HG02970 (cell line): ENCODE data around the gene AUTS2.
"Not testable (repeated sequence)": the region's sequence is repeated elsewhere in the genome, so short reads cannot be mapped to it uniquely, and the experiment has no call there.

Experiments
- ATAC-seq: cut with Tn5 transposase; IDR thresholded peaks from one replicate; pipeline ENCODE4 v1.9.1; 2021; ENCODE audit warnings: mild to moderate bottlenecking, moderate library complexity, moderate number of reproducible peaks; ENCODE audit not compliant: unreplicated experiment, low FRiP score

Gene AUTS2

DNA sequence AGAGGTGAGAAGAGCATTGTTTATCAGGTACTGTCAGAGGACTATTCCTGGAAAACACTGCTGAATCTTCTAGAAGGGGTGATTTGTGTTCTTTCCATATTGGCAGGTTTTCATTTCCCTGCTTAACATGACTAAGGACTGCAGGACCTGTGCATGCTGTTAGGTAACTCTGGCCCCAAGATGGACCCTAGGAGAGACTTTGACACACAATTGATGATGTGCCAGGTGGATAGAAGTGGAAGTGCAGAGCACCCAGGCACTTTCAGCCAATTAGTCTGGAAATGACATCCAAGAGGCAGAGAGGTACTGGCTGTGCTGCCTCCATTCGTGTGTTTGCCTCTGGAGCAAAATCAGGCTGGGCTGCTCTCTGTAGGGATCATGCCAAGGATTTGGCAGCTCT, 1037.4 kb downstream of the AUTS2 start:
- no peak for ATAC-seq

DNA sequence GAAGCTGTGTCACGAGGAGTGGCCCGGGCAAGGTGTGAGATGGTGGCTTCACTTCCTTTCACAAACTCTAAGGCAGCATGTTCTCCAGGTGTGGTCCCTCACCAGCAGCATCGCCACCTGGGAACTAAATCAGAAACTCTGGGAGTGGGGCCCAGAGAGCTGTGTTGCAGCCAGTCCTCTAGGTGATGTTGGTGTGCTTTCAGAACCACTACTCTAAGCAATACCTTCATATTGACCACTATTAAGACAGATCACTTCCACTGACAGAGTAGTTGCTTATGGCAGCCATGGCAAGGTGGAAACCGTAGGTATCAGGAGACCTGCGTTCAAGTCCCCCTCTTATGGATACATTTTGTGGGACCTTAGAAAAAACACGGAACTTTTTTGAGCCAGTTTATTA, 1037.9 kb downstream of the AUTS2 start:
- no peak for ATAC-seq

DNA sequence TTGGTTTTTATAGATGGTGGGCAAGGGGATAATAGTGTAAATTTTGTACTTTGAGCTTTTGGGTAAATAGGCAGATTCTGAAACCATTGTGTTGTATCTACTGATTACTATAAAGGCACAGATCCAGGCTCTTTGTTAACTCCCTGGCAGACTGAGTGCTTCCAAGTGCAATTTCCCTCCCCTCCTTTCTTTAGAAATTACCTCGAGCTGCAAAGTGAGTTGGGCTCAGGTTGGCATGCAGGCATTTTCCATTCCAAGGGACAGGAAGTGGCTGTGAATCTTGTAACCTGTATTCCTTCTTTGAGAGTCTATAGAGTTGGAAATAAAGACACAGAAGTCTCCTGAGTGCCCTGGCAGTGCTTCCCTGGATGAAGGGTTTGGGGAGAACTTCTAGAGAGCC, 1039.5 kb downstream of the AUTS2 start:
- no peak for ATAC-seq

DNA sequence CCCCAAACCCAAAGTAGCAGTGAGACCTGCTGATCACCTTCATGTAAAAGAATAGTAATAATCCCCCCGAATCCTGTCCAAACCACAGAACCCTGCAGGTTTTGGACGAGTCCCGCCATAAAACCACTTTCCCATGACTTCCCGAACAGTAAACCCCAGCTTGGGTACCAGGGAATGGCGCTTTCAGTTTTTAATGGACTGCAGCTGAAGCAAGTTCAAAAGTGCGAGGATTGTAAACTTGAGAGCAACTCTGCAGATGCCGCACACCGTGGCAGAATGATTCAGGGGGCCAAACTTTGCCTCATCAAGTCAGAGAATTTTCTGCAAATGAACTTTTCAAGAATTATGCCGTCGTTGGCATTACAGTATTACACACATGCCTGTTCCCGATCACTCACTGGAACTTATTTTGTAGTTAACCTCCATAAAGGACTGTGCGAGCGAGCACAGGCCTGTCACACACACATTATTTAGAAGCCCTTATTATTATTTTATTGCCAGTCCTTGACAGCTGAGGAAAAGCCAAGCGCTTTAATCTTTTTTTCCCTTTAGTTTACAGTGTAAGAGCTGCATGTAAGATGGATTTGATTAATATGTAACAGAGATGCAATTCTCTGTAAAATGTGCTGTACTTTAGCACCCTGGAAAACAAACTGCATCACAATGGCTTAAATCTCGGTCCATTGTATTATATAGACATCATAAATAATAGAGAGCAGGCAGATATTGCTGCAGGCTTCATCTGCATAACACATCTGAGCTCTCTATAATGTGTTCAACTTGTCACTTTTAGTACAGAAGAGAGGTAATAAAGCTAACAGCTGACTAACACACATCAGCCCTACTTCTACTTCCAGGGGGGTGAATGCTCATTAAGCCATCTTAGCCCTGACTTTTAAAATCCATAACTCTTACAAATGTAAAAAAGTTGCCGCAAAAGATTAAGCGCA, 1040.2 kb downstream of the AUTS2 start:
- no peak for ATAC-seq

DNA sequence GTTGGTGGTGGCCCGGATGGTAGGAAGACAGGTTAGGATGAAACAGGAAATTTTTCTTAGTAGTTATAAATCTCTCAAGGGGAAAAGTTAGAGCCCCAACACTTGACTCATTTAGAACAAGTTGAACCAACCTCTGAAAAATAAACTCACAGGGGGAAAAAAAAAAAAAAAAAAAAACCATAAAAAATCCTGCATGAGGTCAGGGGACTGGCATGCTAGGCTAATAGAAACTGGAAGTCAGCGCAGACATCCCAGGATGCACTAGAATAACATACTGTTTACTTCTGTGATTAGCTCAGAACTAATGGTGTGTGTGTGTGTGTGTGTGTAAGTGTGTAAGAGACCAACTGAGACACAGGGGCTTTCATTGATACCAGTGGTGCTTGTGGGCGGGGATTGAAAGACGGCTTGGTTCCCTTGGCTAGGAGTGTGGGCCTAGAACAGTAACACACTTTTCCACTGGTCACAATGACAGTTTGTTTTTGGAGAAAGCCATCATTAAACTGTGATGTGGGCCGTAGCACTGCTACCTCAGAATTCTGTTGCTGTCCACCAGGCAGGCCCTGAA, 1042.1 kb downstream of the AUTS2 start:
- ATAC-seq, result no peak

DNA sequence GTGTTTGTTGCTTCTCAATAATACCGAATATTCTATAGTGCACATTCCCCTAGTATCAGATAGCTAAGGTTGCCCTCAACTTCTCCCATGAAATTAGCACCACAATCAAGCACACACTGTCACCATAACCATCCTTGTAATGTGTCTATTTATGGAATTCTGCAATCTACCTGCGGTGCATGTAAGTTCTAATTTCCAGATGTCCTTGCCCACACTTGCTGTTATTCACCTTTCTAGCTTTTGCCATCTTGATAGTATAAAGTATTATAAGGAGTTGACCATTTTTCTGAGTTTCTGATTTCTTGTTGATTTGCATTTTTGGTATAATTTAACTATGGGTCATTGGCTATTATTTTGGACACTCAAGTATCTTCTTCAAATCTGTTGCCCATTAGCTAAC, 1043.6 kb downstream of the AUTS2 start:
- no peak for ATAC-seq

DNA sequence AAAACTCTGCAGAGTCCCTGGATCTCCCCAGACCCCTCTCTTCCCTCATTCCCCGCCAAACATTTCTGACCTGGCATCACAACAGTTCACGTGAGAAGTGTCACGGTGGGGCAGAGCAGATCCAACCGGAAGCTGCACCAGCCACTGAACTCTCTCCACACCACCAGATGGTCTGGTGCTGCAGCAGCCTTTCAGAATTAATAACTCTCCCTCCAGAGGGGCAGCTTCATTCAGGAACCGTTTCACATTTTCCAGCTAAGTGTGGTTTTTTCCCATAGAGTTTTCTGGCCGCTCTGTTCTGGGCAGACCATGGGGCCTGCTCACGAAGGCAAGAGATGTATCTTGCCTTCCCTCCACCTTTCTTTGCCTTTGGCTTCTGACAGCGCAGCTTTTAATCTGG, 1047.0 kb downstream of the AUTS2 start:
- ATAC-seq, result no peak

DNA sequence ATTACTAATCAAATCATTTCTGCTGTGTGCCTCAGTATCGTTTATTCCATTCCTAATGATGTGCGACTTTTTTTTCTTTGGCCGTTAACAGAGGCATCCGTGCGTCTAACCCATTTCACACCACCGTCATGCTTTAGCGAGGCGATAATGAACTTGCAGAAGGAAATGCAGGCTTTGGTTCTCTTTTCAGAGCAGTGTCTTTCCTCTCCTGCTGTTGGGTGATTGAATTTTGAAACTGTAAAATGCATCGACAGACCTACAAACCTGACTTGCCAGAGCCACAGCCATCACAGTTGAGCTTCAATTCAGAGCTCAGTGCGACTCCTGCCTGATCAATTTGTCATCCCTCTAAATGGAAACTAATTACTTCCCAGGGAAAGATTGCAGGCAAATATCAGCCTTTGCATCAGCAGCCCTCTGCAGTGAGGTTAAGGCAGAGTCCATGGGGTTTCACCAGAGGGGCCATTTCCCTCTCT, 1047.6 kb downstream of the AUTS2 start:
- no peak for ATAC-seq

DNA sequence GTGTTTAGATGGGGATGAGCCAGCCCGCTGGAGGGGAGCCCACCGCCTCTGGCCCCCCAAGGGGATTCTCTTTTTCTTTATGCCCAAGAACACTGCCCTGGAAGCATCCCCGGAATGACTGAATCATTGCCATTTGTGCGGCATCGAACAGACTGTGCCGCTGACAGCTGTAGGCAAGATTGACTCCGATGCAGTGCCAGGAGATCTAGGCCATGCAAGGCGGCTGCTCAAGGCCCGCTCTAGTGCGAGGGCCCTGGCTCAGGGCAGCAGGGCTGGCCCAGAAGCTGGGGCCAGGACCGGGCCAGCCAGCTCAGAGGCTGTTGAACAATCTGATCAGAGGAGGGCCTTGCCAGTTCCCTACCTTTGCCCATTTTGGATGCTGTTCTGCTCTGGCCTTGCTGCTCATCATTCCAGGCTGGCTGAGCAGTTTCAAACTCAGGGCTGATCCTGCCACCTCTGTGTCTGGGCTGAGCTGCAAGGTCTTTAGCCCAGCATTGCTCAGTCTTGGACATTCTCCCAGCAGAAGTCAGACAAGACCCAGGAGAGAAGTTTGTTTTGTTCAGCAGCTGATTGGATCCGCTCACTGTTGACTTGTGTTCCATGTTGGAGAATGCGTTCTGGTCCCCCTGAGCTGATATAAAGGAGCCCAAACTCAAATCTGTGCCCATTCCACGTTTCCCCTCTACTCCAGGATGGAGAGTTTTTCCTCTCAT, 1048.4 kb downstream of the AUTS2 start:
- no peak for ATAC-seq

DNA sequence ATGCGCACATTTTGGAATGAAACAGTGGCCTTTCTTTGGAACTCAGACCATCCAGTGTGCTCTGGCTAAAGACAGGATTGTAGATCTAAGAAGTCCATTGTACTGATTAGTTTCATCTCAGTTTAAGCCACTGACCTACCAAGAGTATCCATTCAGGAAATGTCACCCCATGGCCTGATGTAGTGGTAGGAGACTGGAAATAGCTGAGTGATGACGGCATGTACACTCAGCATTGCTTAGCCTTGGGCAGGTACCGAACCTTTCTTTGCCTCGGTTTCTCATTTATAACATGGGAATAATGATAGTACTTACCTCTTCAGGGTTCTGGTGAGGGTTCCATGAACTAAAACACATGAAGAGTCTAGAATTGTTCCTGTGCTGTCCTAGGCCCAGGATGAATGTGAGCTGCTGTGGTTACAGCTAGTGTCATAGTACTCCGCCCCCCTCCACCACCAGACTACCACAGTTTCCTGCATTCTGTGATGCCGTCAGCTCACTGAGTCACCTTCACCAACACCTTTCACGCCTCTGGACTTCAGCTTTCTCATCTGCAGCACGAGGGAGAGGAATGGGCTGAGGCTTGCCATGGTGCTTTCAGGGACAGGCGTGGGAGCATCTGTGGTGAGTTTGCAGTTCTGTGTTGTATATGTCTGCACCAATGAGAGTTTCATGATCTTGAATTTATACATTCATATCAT, 1049.7 kb downstream of the AUTS2 start:
- no peak for ATAC-seq

DNA sequence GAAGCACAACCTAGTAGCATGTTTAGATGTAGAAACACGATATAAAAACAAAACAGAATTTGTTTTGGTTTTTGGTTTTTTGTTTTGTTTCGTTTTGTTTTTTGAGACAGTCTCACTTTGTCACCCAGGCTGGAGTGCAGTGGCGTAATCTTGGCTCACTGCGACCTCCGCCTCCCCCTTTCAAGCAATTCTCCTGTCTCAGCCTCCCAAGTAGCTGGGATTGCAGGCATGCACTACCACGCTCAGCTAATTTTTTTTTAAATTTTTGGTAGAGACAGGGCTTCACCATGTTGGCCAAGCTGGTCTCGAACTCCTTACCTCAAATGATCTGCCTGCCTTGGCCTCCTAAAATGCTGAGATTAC, 1050.2 kb downstream of the AUTS2 start:
- ATAC-seq, result not testable (repeated sequence)

DNA sequence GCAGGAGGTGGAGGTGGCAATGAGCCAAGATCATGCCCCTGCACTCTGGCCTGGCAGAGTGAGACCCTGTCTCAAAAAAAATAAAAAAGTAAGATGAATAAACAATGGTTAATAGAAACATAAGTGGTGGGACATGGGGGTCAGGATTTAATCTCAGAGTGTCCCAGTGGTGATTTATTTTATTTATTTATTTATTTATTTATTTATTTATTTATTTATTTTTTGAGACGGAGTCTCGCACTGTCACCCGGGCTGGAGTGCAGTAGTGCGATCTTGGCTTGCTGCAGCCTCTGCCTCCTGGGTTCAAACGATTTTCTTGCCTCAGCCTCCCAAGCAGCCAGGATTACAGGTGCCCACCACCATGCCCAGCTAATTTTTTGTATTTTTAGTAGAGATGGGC, 1051.0 kb downstream of the AUTS2 start:
- ATAC-seq, result no peak

DNA sequence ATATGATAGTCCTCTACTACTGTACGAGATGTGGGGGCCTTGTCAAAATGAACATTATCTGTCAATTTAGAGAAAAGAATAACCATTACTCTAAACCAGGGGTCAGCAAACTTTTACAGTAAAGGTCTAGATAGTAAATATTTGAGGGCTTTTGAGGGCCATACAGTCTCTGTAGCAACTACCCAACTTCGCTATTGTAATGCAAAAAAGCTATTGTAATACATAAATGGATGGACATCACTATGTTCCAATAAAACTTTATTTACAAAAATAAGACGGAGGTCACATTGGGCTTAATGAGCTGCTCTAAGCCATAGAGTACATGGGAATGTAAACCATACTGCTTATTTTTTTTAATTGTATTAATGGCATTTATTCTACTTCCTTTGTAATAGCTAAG, 1055.9 kb downstream of the AUTS2 start:
- ATAC-seq, result no peak

DNA sequence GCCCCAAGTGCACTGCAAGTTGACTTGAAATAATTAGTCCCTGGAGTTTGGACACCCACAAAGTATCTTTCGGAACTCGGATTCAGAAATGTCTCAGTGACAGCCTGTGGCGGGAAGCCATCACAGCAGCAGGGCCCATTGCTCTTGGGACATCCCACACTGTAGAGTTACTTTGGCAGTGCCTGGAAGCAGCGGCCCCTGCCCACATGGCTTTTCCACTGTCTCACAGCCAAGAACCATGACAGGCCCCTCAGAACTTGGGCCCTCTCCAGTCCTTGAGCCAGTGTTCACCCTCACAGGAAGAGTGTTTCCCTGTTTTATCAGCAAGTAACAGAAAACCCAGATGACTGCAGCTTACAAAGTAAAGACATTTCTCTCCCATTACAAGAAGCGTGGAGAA, 1056.7 kb downstream of the AUTS2 start:
- no peak for ATAC-seq

DNA sequence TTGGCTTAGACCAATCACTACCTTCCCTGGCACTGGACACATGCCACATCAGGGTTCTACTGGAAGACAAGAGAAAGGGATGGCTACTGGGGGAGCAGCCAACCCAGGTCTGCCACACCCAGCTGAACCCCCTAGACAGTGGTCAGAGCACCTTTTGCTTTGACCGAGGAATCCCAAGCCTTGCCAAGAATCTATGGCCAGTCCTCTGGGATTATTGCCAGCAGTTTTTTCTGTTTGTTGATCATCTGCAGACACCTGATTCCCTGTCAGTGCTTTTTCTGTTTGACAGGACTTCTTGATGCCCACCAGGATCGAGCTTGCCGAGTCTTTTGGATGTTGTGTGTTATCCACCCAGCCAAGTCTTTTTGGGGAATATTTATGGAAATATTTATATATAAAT, 1057.4 kb downstream of the AUTS2 start:
- no peak for ATAC-seq

DNA sequence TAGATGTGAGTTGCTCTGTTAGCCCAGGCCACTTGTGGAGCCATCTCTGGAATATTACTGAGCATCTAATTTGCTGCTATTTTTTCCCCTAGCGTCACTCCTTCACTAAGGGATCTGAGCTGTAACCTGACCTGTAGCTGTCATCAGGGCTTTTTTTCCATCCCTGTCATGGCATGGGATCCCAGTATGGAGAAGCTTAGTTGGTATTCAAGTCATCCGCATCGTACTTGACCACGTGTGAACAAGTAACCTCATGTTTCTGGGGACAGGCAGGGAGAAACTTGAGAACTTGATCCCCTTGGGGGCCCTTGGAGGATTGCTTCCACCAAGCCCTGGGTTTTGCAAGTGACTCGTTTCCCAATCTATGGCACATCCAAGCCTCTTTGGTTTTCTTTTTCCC, 1059.3 kb downstream of the AUTS2 start:
- ATAC-seq, result no peak

DNA sequence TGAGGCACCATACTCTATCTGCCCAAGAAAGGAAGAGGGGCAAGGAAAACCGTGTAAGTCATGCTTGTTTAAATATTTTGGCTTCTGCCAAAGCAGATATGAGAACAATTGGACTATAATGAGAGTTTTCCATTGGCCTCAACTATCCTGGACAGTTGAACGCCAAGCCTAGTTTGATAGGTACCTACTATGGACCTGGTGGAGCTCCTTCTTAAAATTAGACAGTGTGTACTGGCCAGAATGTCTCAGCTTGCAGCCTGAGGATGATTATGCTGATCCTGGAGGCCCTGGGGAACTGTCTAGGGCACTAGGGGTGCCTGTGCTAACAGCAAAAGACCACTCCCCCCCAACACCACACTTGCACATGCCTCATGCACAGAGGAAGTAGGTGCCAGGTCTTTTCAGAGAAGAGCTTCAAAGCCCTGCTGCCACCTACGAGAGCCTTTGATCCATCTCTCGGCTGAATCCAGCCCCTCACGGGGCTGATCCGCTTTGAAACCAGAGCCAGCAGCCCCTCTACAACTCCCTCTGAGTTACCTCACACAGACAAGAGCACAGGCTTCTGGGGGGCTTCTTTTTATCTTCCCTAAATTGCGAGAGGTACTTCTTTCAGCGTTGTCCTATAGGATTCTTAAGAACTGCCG, 1059.8 kb downstream of the AUTS2 start:
- no peak for ATAC-seq

DNA sequence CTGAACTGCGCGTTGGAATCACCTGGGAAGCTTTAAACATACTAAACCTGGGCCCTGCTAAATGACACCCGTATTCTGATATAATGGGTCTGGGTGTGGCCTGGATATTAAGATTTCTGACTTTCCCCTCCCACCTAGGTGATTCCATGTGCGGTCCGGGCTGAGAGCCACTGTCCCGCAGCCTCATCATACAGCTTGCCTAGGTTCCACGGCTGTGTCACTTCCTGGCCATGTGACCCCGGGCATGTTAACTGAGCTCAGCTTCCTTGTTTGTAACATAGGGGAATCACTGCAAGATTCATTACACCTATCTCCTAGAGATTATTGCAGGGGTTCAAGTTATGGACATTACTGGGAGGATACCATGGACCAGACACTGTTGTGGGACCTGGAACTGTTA, 1061.0 kb downstream of the AUTS2 start:
- no peak for ATAC-seq

DNA sequence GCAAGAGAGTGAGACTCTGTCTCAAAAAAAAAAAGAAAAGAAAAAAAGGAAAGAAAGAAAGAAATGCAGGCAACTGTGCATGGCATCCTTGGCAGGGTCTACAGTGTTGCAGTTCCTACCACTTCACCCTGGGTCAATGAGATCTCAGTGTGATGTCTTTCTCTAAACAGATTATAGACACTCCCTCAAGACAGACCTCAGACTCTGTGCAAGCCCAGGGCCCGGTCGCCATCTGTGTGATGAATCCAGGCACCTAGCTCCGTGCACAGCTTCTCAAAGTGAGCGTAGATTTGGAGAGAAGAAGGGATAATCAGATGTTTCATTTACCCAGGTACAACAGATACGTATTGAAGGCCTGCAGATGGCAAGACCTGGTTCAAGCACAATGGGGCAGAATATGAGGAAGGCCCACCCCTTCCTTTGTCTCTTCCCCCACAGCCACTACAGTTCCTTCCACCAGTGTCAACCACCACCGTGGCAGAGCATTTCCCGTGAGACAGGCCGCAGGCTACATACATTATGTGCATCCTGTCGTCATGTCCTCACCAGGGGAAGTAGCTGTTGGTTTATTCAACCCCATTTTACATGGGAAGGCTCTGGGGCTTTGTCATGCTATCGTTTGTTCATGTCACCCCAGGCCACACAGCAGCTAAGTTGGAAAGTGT, 1062.0 kb downstream of the AUTS2 start:
- no peak for ATAC-seq

DNA sequence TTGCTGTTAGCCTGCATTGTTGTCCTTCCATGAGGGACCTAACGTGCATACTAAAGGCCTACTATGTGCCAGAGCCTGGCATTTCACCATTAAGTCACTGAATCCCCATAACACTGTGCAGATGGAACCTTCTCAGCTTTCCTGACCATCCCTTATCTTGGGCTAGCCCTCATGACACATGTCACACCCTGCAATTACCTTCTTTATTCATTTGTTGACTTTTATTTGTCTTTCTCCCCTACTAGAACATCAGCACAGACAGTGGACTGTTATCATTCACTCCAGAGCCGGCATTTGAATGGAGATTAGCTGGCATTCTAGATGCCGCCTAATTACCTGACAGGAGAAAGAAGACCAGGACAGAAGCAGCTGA, 1062.5 kb downstream of the AUTS2 start:
- ATAC-seq, result no peak
